Measurements from ENCODE around the gene EIF4G2. TPM values are rescaled to one million over a fixed set of nuclear protein-coding genes. Genes with fewer than 3 reads are reported as not detected.
A peak's percentile ranks its signal among the peaks of the same experiment; 100 is the strongest.
"Not testable (repeated sequence)": the region's sequence is repeated elsewhere in the genome, so short reads cannot be mapped to it uniquely, and the experiment has no call there.

EIF4G2 gene
- total RNA-seq, 4 donors from 2014 or later: 339 to 452 (median 371) TPM

- no peak for DNase-seq
- no peaks in the 10 kb centered on the region for H3K36me3 ChIP-seq
- no peaks in the 10 kb centered on the region for H3K27me3 ChIP-seq
- H3K4me1 ChIP-seq: no peaks in the 10 kb centered on the region
- H3K9me3 ChIP-seq: no peaks in the 10 kb centered on the region
- H3K4me3 ChIP-seq: no peak overlapping the region
- no peak for TF ChIP-seq POLR2A (IDR thresholded peaks at IDR 0.05)
- no peak for TF ChIP-seq CTCF (IDR thresholded peaks at IDR 0.05)
- H3K27ac ChIP-seq: peak overlapping the region in 1 of 4 donors; percentile 11
Observed at GRCh38 chr11:10823152-10823579, 14.4 kb upstream of the EIF4G2 start.

- not testable (repeated sequence) for H3K27ac ChIP-seq, DNase-seq, H3K27me3 ChIP-seq
Observed at GRCh38 chr11:10822491-10822890, 13.8 kb upstream of the EIF4G2 start.

GRCh38 chr11:10818594-10818993, 9.9 kb upstream of the EIF4G2 start:
- no peak overlapping the region for H3K27ac ChIP-seq
- H3K27me3 ChIP-seq: no peaks in the 10 kb centered on the region
- H3K4me1 ChIP-seq: no peaks in the 10 kb centered on the region
- DNase-seq: no peak
- no peaks in the 10 kb centered on the region for H3K36me3 ChIP-seq
- H3K9me3 ChIP-seq: no peaks in the 10 kb centered on the region
- no peak overlapping the region for H3K4me3 ChIP-seq
- no peak for TF ChIP-seq CTCF (IDR thresholded peaks at IDR 0.05)
- TF ChIP-seq POLR2A (IDR thresholded peaks at IDR 0.05): no peak

More at GRCh38 chr11:10822491-10822890, 13.8 kb upstream of the EIF4G2 start:
- not testable (repeated sequence) for H3K4me1 ChIP-seq, H3K4me3 ChIP-seq, H3K36me3 ChIP-seq, H3K9me3 ChIP-seq

GRCh38 chr11:10813945-10814344, 5.2 kb upstream of the EIF4G2 start:
- TF ChIP-seq CTCF (IDR thresholded peaks at IDR 0.05) (no peak), POLR2A (IDR thresholded peaks at IDR 0.05) (no peak)

GRCh38 chr11:10809373-10810160, 841 bp upstream of the EIF4G2 start:
- Histone ChIP-seq H3K27ac (peak overlapping the region; percentile 94 to 98 (median 96)), H3K4me3 (peak overlapping the region; percentile 92 to 97 (median 94)), H3K9me3 (no peaks in the 10 kb centered on the region), H3K36me3 (peaks cover 0 to 24% (median 0%) of the 10 kb centered on the region in 3 donors), H3K27me3 (no peaks in the 10 kb centered on the region), H3K4me1 (peaks cover 0 to 24% (median 6%) of the 10 kb centered on the region in 4 donors)
- DNase-seq: peak in 2 of 3 donors; percentile 50 to 68
- TF ChIP-seq CTCF (IDR thresholded peaks at IDR 0.05) (peak in 1 of 6 experiments; percentile 7), POLR2A (IDR thresholded peaks at IDR 0.05) (no peak)

More at GRCh38 chr11:10813945-10814344, 5.2 kb upstream of the EIF4G2 start:
- no peak overlapping the region for H3K4me3 ChIP-seq
- H3K27ac ChIP-seq: no peak overlapping the region
- H3K9me3 ChIP-seq: no peaks in the 10 kb centered on the region
- DNase-seq: no peak
- no peaks in the 10 kb centered on the region for H3K4me1 ChIP-seq
- no peaks in the 10 kb centered on the region for H3K27me3 ChIP-seq
- no peaks in the 10 kb centered on the region for H3K36me3 ChIP-seq

- Histone ChIP-seq H3K4me1 (peaks cover 0 to 24% (median 6%) of the 10 kb centered on the region in 4 donors), H3K9me3 (no peaks in the 10 kb centered on the region), H3K4me3 (peak overlapping the region; percentile 92 to 97 (median 94)), H3K36me3 (peaks cover 4 to 38% (median 6%) of the 10 kb centered on the region in 3 donors), H3K27ac (peak overlapping the region; percentile 94 to 98 (median 96)), H3K27me3 (no peaks in the 10 kb centered on the region)
- DNase-seq: no peak
- TF ChIP-seq POLR2A (IDR thresholded peaks at IDR 0.05) (no peak), CTCF (IDR thresholded peaks at IDR 0.05) (peak in 1 of 6 experiments; percentile 12)
Observed at GRCh38 chr11:10808235-10808552, 532 bp downstream of the EIF4G2 start.

All from Peyer's patch (tissue), 4 donors.